WTC11 (cell line): ENCODE data around the gene NRTN. TPM values are rescaled to one million over a fixed set of nuclear protein-coding genes. Genes with fewer than 3 reads are reported as not detected.

Experiments used
- ATAC-seq: fragments of 200-7000 bp; cut with Tn5 transposase; 2 replicates; pipeline ENCODE4 v1.10.0; 2021; ENCODE audit warnings: mild to moderate bottlenecking, moderate library complexity
- CTCF ChIA-PET: fragments of 300-600 bp; sonication (Branson Sonifier 250); formaldehyde crosslinking; loops from one replicate; lab custom pipeline; 2021; ENCODE audit warnings: antibody characterized with exemption; lab: Charles Lee
- POLR2A ChIA-PET: fragments of 350-600 bp; sonication (Branson Sonifier 250); formaldehyde crosslinking; loops from one replicate; lab custom pipeline; 2021; ENCODE audit warnings: antibody characterized with exemption; lab: Charles Lee
- DNase-seq: peaks from one replicate; pipeline ENCODE4 v3.0.0; 2021; ENCODE audit warnings: low spot score
- H3K27ac Mint-ChIP-seq: 2 replicates; pipeline ENCODE4 v1.8.0; 2021; ENCODE audit warnings: mixed read lengths
- H3K27me3 Mint-ChIP-seq: 2 replicates; pipeline ENCODE4 v1.8.0; 2021; ENCODE audit warnings: low read depth, mild to moderate bottlenecking, moderate library complexity, mixed read lengths
- H3K36me3 Mint-ChIP-seq: 2 replicates; pipeline ENCODE4 v1.8.0; 2021; ENCODE audit warnings: mixed read lengths
- H3K4me1 Mint-ChIP-seq: 2 replicates; pipeline ENCODE4 v1.8.0; 2022; ENCODE audit warnings: mixed read lengths
- H3K4me3 Mint-ChIP-seq: 2 replicates; pipeline ENCODE4 v1.8.0; 2021; ENCODE audit warnings: mild to moderate bottlenecking, moderate library complexity, mixed read lengths
- H3K9me3 Mint-ChIP-seq: 2 replicates; pipeline ENCODE4 v1.8.0; 2021; ENCODE audit warnings: mixed read lengths
- CBFB ChIP-seq: sonication (generic); formaldehyde crosslinking; IDR thresholded peaks from 2 replicates; pipeline ENCODE4 v1.8.1; 2022; ENCODE audit warnings: mild to moderate bottlenecking, low read depth, missing genetic modification reagents
- ESRRA ChIP-seq: sonication (generic); formaldehyde crosslinking; IDR thresholded peaks from 2 replicates; pipeline ENCODE4 v1.8.1; 2022; ENCODE audit warnings: mild to moderate bottlenecking, missing genetic modification reagents, borderline replicate concordance
- GRHL2 ChIP-seq: fragments of 250-450 bp; sonication (Bioruptor Pico); IDR thresholded peaks from 2 replicates; pipeline ENCODE4 v1.8.0; 2022; ENCODE audit warnings: mild to moderate bottlenecking, moderate library complexity; ENCODE audit not compliant: insufficient replicate concordance, severe bottlenecking
- IRF2 ChIP-seq: sonication (generic); formaldehyde crosslinking; IDR thresholded peaks from 2 replicates; pipeline ENCODE4 v1.8.0; 2022; ENCODE audit warnings: low read depth, missing genetic modification reagents, borderline replicate concordance
- MXD4 ChIP-seq: fragments of 250-450 bp; sonication (Bioruptor Pico); IDR thresholded peaks from 2 replicates; pipeline ENCODE4 v1.8.0; 2021; ENCODE audit warnings: mild to moderate bottlenecking, moderate library complexity, borderline replicate concordance
- NFE2L1 ChIP-seq: sonication (generic); formaldehyde crosslinking; IDR thresholded peaks from 2 replicates; pipeline ENCODE4 v1.8.1; 2023; ENCODE audit warnings: missing genetic modification reagents
- RORB ChIP-seq: fragments of 250-450 bp; sonication (Bioruptor Pico); IDR thresholded peaks from 2 replicates; pipeline ENCODE4 v1.9.0; 2021; ENCODE audit warnings: mild to moderate bottlenecking
- SP1 ChIP-seq: sonication (generic); formaldehyde crosslinking; conservative IDR thresholded peaks from 2 replicates; pipeline ENCODE4 v1.8.1; 2022; ENCODE audit warnings: missing genetic modification reagents
- TEAD1 ChIP-seq: sonication (generic); formaldehyde crosslinking; IDR thresholded peaks from 2 replicates; pipeline ENCODE4 v1.8.0; 2022; ENCODE audit warnings: mild to moderate bottlenecking, missing genetic modification reagents
- TP53 ChIP-seq: sonication (generic); formaldehyde crosslinking; IDR thresholded peaks from 2 replicates; pipeline ENCODE4 v1.8.1; 2023; ENCODE audit warnings: mild to moderate bottlenecking, missing genetic modification reagents
- ZNF138 ChIP-seq: sonication (generic); formaldehyde crosslinking; conservative IDR thresholded peaks from 2 replicates; pipeline ENCODE4 v1.8.1; 2022; ENCODE audit warnings: mild to moderate bottlenecking, moderate library complexity, missing genetic modification reagents
- total RNA-seq: library from RNA; stranded (reverse); gene quantifications from 3 replicates; pipeline ENCODE4 v1.2.3, GENCODE V29; 2021
- TF ChIP-seq, protein P1 (sequence below): sonication (generic); formaldehyde crosslinking; IDR thresholded peaks from 2 replicates; pipeline ENCODE4 v1.8.0; 2022; ENCODE audit warnings: missing genetic modification reagents
- TF ChIP-seq, protein P2 (sequence below): sonication (generic); formaldehyde crosslinking; IDR thresholded peaks from 2 replicates; pipeline ENCODE4 v1.8.0; 2023; ENCODE audit warnings: missing genetic modification reagents, mild to moderate bottlenecking, borderline replicate concordance
- TF ChIP-seq, protein P3 (sequence below): sonication (generic); formaldehyde crosslinking; IDR thresholded peaks from 2 replicates; pipeline ENCODE4 v1.8.1; 2023; ENCODE audit warnings: mild to moderate bottlenecking, moderate library complexity, missing genetic modification reagents
- TF ChIP-seq, protein P4 (sequence below): sonication (generic); formaldehyde crosslinking; IDR thresholded peaks from 2 replicates; pipeline ENCODE4 v1.8.0; 2022; ENCODE audit warnings: mild to moderate bottlenecking, missing genetic modification reagents
- TF ChIP-seq, protein P5 (sequence below): sonication (generic); formaldehyde crosslinking; IDR thresholded peaks from 2 replicates; pipeline ENCODE4 v1.8.0; 2022; ENCODE audit warnings: mild to moderate bottlenecking, missing genetic modification reagents
- TF ChIP-seq, protein P6 (sequence below): sonication (generic); formaldehyde crosslinking; IDR thresholded peaks from 2 replicates; pipeline ENCODE4 v1.8.0; 2022; ENCODE audit warnings: mild to moderate bottlenecking, missing genetic modification reagents

Gene NRTN
- total RNA-seq, 1 experiment from 2014 or later, result 6.1 TPM

DNA sequence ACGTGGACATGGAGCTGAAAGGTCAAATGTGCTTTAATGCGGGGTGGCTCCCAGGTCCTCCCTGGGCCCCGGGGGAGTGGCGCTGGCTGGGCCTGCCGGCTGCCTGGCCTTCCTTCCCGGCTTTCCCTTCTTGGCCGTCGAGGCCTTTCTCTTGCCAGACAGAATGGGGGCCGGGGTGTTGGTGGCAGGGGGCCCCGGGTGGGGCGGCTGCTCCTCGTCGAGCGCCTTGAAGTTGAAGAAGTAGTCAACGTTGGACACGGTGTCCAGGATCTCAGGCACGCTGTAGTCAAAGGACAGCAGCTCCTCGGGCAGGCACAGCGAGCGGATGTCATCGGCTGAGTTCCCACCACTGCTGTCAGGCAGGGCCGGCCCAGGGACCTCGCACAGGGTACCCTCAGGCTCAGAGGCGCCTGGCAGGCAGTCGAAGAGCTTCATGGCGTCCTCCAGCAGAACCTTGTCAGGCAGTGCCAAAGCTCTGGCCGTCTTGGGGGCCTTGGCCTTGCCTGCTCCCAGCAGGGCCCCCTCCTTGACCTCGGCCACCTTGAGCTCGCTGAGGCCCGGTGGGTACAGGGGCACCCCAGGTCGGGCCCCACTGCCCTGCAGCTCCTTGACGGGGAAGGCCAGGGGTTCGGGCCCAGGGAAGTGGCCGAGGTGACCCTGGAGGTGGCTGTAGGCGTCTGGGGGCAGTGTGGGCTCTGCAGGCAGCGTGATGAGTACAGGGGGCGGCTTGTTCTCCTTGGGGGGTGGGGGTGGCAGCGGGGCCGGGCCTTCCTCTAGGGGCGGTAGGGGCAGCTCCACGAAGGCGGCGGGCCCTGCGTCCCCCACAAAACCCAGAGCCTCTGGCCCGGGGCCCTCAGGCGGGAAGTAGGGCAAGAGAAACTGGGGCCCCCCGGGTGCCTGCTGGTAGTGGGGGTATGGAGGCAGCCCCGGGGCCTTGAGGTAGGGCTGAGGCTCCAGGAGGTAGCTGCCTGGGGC, 21.6 kb upstream of the NRTN start:
- Mint-ChIP-seq H3K27ac (no peak overlapping the region), H3K4me1 (no peaks in the 10 kb centered on the region), H3K4me3 (no peak overlapping the region), H3K36me3 (peaks cover 9% of the 10 kb centered on the region), H3K27me3 (no peaks in the 10 kb centered on the region), H3K9me3 (no peaks in the 10 kb centered on the region)
- ATAC-seq (no peak), DNase-seq (no peak)
- POLR2A ChIA-PET, result interaction anchor here (1.3 kb wide), 1 partner anchor 25 kb away, joined by 3 read pairs; no protein-coding TSS in a partner anchor
- CTCF ChIA-PET, result interaction anchor here (1.1 to 4.5 kb wide), 3 partner anchors 9 to 21 kb away, joined by 5 to 16 read pairs (median 6); no protein-coding TSS in a partner anchor
- no peak for TF ChIP-seq CBFB (CRISPR knock-in tag)
- TF ChIP-seq, protein P1, sequence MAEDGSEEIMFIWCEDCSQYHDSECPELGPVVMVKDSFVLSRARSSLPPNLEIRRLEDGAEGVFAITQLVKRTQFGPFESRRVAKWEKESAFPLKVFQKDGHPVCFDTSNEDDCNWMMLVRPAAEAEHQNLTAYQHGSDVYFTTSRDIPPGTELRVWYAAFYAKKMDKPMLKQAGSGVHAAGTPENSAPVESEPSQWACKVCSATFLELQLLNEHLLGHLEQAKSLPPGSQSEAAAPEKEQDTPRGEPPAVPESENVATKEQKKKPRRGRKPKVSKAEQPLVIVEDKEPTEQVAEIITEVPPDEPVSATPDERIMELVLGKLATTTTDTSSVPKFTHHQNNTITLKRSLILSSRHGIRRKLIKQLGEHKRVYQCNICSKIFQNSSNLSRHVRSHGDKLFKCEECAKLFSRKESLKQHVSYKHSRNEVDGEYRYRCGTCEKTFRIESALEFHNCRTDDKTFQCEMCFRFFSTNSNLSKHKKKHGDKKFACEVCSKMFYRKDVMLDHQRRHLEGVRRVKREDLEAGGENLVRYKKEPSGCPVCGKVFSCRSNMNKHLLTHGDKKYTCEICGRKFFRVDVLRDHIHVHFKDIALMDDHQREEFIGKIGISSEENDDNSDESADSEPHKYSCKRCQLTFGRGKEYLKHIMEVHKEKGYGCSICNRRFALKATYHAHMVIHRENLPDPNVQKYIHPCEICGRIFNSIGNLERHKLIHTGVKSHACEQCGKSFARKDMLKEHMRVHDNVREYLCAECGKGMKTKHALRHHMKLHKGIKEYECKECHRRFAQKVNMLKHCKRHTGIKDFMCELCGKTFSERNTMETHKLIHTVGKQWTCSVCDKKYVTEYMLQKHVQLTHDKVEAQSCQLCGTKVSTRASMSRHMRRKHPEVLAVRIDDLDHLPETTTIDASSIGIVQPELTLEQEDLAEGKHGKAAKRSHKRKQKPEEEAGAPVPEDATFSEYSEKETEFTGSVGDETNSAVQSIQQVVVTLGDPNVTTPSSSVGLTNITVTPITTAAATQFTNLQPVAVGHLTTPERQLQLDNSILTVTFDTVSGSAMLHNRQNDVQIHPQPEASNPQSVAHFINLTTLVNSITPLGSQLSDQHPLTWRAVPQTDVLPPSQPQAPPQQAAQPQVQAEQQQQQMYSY, result no peak
- TF ChIP-seq RORB, result no peak
- TF ChIP-seq, protein P2, sequence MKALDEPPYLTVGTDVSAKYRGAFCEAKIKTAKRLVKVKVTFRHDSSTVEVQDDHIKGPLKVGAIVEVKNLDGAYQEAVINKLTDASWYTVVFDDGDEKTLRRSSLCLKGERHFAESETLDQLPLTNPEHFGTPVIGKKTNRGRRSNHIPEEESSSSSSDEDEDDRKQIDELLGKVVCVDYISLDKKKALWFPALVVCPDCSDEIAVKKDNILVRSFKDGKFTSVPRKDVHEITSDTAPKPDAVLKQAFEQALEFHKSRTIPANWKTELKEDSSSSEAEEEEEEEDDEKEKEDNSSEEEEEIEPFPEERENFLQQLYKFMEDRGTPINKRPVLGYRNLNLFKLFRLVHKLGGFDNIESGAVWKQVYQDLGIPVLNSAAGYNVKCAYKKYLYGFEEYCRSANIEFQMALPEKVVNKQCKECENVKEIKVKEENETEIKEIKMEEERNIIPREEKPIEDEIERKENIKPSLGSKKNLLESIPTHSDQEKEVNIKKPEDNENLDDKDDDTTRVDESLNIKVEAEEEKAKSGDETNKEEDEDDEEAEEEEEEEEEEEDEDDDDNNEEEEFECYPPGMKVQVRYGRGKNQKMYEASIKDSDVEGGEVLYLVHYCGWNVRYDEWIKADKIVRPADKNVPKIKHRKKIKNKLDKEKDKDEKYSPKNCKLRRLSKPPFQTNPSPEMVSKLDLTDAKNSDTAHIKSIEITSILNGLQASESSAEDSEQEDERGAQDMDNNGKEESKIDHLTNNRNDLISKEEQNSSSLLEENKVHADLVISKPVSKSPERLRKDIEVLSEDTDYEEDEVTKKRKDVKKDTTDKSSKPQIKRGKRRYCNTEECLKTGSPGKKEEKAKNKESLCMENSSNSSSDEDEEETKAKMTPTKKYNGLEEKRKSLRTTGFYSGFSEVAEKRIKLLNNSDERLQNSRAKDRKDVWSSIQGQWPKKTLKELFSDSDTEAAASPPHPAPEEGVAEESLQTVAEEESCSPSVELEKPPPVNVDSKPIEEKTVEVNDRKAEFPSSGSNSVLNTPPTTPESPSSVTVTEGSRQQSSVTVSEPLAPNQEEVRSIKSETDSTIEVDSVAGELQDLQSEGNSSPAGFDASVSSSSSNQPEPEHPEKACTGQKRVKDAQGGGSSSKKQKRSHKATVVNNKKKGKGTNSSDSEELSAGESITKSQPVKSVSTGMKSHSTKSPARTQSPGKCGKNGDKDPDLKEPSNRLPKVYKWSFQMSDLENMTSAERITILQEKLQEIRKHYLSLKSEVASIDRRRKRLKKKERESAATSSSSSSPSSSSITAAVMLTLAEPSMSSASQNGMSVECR (CRISPR knock-in tag), result no peak
- no peak for TF ChIP-seq ZNF138 (CRISPR knock-in tag)
- TF ChIP-seq NFE2L1 (CRISPR knock-in tag), result no peak
- no peak for TF ChIP-seq ESRRA (CRISPR knock-in tag)
- TF ChIP-seq SP1 (CRISPR knock-in tag), result no peak
- TF ChIP-seq, protein P3, sequence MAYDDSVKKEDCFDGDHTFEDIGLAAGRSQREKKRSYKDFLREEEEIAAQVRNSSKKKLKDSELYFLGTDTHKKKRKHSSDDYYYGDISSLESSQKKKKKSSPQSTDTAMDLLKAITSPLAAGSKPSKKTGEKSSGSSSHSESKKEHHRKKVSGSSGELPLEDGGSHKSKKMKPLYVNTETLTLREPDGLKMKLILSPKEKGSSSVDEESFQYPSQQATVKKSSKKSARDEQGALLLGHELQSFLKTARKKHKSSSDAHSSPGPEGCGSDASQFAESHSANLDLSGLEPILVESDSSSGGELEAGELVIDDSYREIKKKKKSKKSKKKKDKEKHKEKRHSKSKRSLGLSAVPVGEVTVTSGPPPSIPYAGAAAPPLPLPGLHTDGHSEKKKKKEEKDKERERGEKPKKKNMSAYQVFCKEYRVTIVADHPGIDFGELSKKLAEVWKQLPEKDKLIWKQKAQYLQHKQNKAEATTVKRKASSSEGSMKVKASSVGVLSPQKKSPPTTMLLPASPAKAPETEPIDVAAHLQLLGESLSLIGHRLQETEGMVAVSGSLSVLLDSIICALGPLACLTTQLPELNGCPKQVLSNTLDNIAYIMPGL (CRISPR knock-in tag), result no peak
- no peak for TF ChIP-seq TP53 (CRISPR knock-in tag)
- TF ChIP-seq GRHL2 (CRISPR knock-in tag), result no peak

DNA sequence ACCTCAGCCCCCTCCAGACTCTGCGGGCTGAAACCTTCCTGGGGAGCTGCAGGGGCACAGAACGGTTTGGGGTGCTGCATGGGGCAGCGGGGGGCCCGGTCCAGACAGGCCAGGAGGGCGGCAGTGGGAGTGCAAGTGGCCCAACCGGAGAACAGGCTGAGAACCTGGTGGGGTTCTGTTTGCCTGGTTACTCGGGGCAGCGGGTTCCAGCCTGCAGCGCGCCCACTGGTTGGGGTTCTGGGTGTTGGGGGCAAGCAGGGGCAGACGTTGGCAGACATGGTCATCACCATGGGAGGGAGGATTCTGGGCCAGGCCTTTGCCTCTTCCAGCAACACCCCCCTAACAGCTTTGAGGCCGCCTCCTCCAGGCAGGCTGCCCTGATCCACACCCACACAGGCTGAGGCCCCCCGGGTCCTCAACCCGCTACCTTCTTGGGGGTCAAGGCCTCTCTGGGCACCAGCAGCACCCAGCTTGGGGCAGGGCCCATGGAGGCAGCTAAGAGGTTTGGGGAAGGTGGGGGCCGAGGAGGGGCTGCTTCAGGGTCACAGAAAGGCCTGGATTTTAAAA, 20.2 kb upstream of the NRTN start, which contains the start of gene PRR22:
Gene PRR22, minus strand, starts transcription at position 166 of the 567 bp plus-strand sequence. Its CDS starts 86 bp downstream, at position 80.
- Mint-ChIP-seq H3K4me3 (no peak within 1 kb of the TSS), H3K27me3 (no peaks in the 10 kb centered on the region), H3K4me1 (no peaks in the 10 kb centered on the region), H3K36me3 (peaks cover 16% of the 10 kb centered on the region), H3K27ac (no peak within 1 kb of the TSS), H3K9me3 (no peaks in the 10 kb centered on the region)
- POLR2A ChIA-PET, result no interaction called here
- ATAC-seq (no peak), DNase-seq (no peak)
- CTCF ChIA-PET, result interaction anchor here (1.7 to 4.5 kb wide), 2 partner anchors 11 to 19 kb away, joined by 6 to 16 read pairs; no protein-coding TSS in a partner anchor
- no peak for TF ChIP-seq CBFB (CRISPR knock-in tag)
- TF ChIP-seq, protein P4, sequence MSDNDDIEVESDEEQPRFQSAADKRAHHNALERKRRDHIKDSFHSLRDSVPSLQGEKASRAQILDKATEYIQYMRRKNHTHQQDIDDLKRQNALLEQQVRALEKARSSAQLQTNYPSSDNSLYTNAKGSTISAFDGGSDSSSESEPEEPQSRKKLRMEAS (CRISPR knock-in tag), result no peak
- TF ChIP-seq TEAD1 (CRISPR knock-in tag), result no peak
- TF ChIP-seq IRF2 (CRISPR knock-in tag), result no peak
- TF ChIP-seq, protein P5, sequence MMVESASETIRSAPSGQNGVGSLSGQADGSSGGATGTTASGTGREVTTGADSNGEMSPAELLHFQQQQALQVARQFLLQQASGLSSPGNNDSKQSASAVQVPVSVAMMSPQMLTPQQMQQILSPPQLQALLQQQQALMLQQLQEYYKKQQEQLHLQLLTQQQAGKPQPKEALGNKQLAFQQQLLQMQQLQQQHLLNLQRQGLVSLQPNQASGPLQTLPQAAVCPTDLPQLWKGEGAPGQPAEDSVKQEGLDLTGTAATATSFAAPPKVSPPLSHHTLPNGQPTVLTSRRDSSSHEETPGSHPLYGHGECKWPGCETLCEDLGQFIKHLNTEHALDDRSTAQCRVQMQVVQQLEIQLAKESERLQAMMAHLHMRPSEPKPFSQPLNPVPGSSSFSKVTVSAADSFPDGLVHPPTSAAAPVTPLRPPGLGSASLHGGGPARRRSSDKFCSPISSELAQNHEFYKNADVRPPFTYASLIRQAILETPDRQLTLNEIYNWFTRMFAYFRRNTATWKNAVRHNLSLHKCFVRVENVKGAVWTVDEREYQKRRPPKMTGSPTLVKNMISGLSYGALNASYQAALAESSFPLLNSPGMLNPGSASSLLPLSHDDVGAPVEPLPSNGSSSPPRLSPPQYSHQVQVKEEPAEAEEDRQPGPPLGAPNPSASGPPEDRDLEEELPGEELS (CRISPR knock-in tag), result no peak
- TF ChIP-seq, protein P6, sequence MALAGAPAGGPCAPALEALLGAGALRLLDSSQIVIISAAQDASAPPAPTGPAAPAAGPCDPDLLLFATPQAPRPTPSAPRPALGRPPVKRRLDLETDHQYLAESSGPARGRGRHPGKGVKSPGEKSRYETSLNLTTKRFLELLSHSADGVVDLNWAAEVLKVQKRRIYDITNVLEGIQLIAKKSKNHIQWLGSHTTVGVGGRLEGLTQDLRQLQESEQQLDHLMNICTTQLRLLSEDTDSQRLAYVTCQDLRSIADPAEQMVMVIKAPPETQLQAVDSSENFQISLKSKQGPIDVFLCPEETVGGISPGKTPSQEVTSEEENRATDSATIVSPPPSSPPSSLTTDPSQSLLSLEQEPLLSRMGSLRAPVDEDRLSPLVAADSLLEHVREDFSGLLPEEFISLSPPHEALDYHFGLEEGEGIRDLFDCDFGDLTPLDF (CRISPR knock-in tag), result no peak
- no peak for TF ChIP-seq MXD4 (CRISPR knock-in tag)
- TF ChIP-seq NFE2L1 (CRISPR knock-in tag), result no peak
